ACC112 (cell line): ENCODE measurements around the gene BBS10.

Experiments used
- H2AFZ ChIP-seq: fragments of 200-600 bp; sonication (generic); one replicate; pipeline ENCODE4 v1.6.0; 2017; ENCODE audit warnings: antibody characterized with exemption, low read length; ENCODE audit not compliant: unreplicated experiment
- H3K27ac ChIP-seq: fragments of 200-600 bp; sonication (generic); 2 replicates; pipeline ENCODE4 v1.5.1; 2014; ENCODE audit warnings: low read depth, mild to moderate bottlenecking, antibody characterized with exemption, low read length, moderate library complexity
- H3K27me3 ChIP-seq: fragments of 200-600 bp; sonication (generic); 2 replicates; pipeline ENCODE4 v1.6.1; 2014; ENCODE audit warnings: mild to moderate bottlenecking, antibody characterized with exemption, low read length, moderate library complexity, mixed read lengths; ENCODE audit not compliant: insufficient read depth
- H3K36me3 ChIP-seq: fragments of 200-600 bp; sonication (generic); 2 replicates; pipeline ENCODE4 v1.6.1; 2016; ENCODE audit warnings: mild to moderate bottlenecking, antibody characterized with exemption, low read length, moderate library complexity, mixed read lengths; ENCODE audit not compliant: insufficient read depth
- H3K4me1 ChIP-seq: fragments of 200-600 bp; sonication (generic); one replicate; pipeline ENCODE4 v1.6.1; 2016; ENCODE audit warnings: low read length, mixed read lengths; ENCODE audit not compliant: insufficient read depth, unreplicated experiment, control insufficient read depth
- H3K4me3 ChIP-seq: fragments of 200-600 bp; sonication (generic); 2 replicates; pipeline ENCODE4 v1.5.1; 2014; ENCODE audit warnings: mild to moderate bottlenecking, low read depth, low read length
- H3K79me2 ChIP-seq: fragments of 200-600 bp; sonication (generic); one replicate; pipeline ENCODE4 v1.6.0; 2016; ENCODE audit warnings: low read length; ENCODE audit not compliant: control insufficient read depth, unreplicated experiment, insufficient read depth

The BBS10 gene

GRCh38 chr12:76311796-76312195, 36.4 kb downstream of the BBS10 start:
- no peak overlapping the region for H3K4me3 ChIP-seq
- H3K79me2 ChIP-seq = no peaks in the 10 kb centered on the region
- peaks cover 21% of the 10 kb centered on the region for H3K4me1 ChIP-seq
- no peaks in the 10 kb centered on the region for H3K27me3 ChIP-seq
- no peaks in the 10 kb centered on the region for H3K36me3 ChIP-seq
- H2AFZ ChIP-seq = no peak overlapping the region
- peak overlapping the region; percentile 23; the same call in 1 of the 2 replicates for H3K27ac ChIP-seq

GRCh38 chr12:76310110-76310509, 38.1 kb downstream of the BBS10 start:
- no peak overlapping the region for H3K4me3 ChIP-seq
- no peak overlapping the region for H2AFZ ChIP-seq
- H3K36me3 ChIP-seq = no peaks in the 10 kb centered on the region
- no peaks in the 10 kb centered on the region for H3K79me2 ChIP-seq
- H3K27ac ChIP-seq = no peak overlapping the region
- H3K27me3 ChIP-seq = no peaks in the 10 kb centered on the region
- H3K4me1 ChIP-seq = peaks cover 21% of the 10 kb centered on the region

GRCh38 chr12:76308866-76309265, 39.3 kb downstream of the BBS10 start:
- H3K79me2 ChIP-seq = no peaks in the 10 kb centered on the region
- peaks cover 21% of the 10 kb centered on the region for H3K4me1 ChIP-seq
- no peaks in the 10 kb centered on the region for H3K27me3 ChIP-seq
- no peak overlapping the region for H2AFZ ChIP-seq
- H3K27ac ChIP-seq = no peak overlapping the region
- H3K36me3 ChIP-seq = peaks cover 5% of the 10 kb centered on the region; the same call in 1 of the 2 replicates
- no peak overlapping the region for H3K4me3 ChIP-seq

- Histone ChIP-seq H3K79me2 (no peaks in the 10 kb centered on the region), H3K4me3 (no peak overlapping the region), H3K27ac (no peak overlapping the region), H3K36me3 (peaks cover 5% of the 10 kb centered on the region; the same call in 1 of the 2 replicates), H2AFZ (no peak overlapping the region), H3K4me1 (peaks cover 16% of the 10 kb centered on the region), H3K27me3 (no peaks in the 10 kb centered on the region)
Observed at GRCh38 chr12:76307083-76307482, 41.1 kb downstream of the BBS10 start.

- no peaks in the 10 kb centered on the region for H3K79me2 ChIP-seq
- H3K36me3 ChIP-seq = peaks cover 5% of the 10 kb centered on the region; the same call in 1 of the 2 replicates
- no peak overlapping the region for H2AFZ ChIP-seq
- no peaks in the 10 kb centered on the region for H3K27me3 ChIP-seq
- H3K4me1 ChIP-seq = no peaks in the 10 kb centered on the region
- no peak overlapping the region for H3K27ac ChIP-seq
- no peak overlapping the region for H3K4me3 ChIP-seq
Observed at GRCh38 chr12:76303989-76304460, 44.2 kb downstream of the BBS10 start.

- Histone ChIP-seq H3K4me1 (no peaks in the 10 kb centered on the region), H3K79me2 (no peaks in the 10 kb centered on the region), H3K36me3 (peaks cover 5% of the 10 kb centered on the region; the same call in 1 of the 2 replicates), H3K4me3 (no peak overlapping the region), H3K27me3 (no peaks in the 10 kb centered on the region), H2AFZ (no peak overlapping the region), H3K27ac (no peak overlapping the region)
Observed at GRCh38 chr12:76303365-76303764, 44.9 kb downstream of the BBS10 start.

- no peaks in the 10 kb centered on the region for H3K79me2 ChIP-seq
- H3K4me3 ChIP-seq = no peak overlapping the region
- no peaks in the 10 kb centered on the region for H3K4me1 ChIP-seq
- H2AFZ ChIP-seq = no peak overlapping the region
- no peak overlapping the region for H3K27ac ChIP-seq
- H3K36me3 ChIP-seq = peaks cover 5% of the 10 kb centered on the region; the same call in 1 of the 2 replicates
- H3K27me3 ChIP-seq = no peaks in the 10 kb centered on the region
Observed at GRCh38 chr12:76300297-76300665, 47.9 kb downstream of the BBS10 start.

- Histone ChIP-seq H3K27ac (no peak overlapping the region), H3K4me3 (no peak overlapping the region), H3K36me3 (peaks cover 5% of the 10 kb centered on the region; the same call in 1 of the 2 replicates), H3K4me1 (no peaks in the 10 kb centered on the region), H2AFZ (no peak overlapping the region), H3K79me2 (no peaks in the 10 kb centered on the region), H3K27me3 (no peaks in the 10 kb centered on the region)
Observed at GRCh38 chr12:76299536-76300296, 48.5 kb downstream of the BBS10 start.
